ENCODE measurements around the gene HEG1.

DNA sequence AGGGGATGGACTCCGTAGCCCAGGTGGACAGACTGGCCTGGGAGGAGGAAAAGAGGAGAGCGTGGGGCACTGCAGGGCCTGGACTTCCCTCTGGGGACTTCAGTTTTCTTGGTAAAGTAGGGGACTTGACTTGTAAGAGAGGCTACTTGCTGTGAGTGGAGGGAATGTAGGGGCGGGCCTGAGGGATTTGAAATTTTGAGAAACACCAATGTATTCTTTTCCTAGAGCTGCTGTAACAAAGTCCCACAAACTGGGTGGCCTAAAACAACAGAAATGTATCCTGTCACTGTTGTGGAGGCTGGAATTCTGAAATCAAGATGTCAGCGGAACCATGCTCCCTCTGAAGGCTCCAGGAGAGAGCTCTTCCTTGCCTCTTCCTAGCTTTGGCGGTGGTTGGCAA, 5.8 kb upstream of the HEG1 start:
- TF ChIP-seq, protein P1, sequence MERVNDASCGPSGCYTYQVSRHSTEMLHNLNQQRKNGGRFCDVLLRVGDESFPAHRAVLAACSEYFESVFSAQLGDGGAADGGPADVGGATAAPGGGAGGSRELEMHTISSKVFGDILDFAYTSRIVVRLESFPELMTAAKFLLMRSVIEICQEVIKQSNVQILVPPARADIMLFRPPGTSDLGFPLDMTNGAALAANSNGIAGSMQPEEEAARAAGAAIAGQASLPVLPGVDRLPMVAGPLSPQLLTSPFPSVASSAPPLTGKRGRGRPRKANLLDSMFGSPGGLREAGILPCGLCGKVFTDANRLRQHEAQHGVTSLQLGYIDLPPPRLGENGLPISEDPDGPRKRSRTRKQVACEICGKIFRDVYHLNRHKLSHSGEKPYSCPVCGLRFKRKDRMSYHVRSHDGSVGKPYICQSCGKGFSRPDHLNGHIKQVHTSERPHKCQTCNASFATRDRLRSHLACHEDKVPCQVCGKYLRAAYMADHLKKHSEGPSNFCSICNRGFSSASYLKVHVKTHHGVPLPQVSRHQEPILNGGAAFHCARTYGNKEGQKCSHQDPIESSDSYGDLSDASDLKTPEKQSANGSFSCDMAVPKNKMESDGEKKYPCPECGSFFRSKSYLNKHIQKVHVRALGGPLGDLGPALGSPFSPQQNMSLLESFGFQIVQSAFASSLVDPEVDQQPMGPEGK (CRISPR knock-in tag; IDR thresholded peaks at IDR 0.05; ENCODE audit: borderline replicate concordance) = no peak
- TF ChIP-seq RARB (CRISPR knock-in tag; IDR thresholded peaks at IDR 0.05) (no peak), PPARA (CRISPR knock-in tag; IDR thresholded peaks at IDR 0.05; ENCODE audit: borderline replicate concordance) (no peak), GLIS3 (CRISPR knock-in tag; IDR thresholded peaks at IDR 0.05) (no peak), ZFP3 (CRISPR knock-in tag; IDR thresholded peaks at IDR 0.05) (no peak), ARNTL (CRISPR knock-in tag; IDR thresholded peaks at IDR 0.05; ENCODE audit: borderline replicate concordance, low read depth) (no peak), SNAI2 (CRISPR knock-in tag; IDR thresholded peaks at IDR 0.05) (no peak), ESRRG (CRISPR knock-in tag; IDR thresholded peaks at IDR 0.05) (no peak), ZNF565 (CRISPR knock-in tag; conservative IDR thresholded peaks at IDR 0.05; ENCODE audit: low read depth) (no peak)
- TF ChIP-seq, protein P2, sequence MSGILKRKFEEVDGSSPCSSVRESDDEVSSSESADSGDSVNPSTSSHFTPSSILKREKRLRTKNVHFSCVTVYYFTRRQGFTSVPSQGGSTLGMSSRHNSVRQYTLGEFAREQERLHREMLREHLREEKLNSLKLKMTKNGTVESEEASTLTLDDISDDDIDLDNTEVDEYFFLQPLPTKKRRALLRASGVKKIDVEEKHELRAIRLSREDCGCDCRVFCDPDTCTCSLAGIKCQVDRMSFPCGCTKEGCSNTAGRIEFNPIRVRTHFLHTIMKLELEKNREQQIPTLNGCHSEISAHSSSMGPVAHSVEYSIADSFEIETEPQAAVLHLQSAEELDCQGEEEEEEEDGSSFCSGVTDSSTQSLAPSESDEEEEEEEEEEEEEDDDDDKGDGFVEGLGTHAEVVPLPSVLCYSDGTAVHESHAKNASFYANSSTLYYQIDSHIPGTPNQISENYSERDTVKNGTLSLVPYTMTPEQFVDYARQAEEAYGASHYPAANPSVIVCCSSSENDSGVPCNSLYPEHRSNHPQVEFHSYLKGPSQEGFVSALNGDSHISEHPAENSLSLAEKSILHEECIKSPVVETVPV (CRISPR knock-in tag; IDR thresholded peaks at IDR 0.05) = no peak
- TF ChIP-seq, protein P3, sequence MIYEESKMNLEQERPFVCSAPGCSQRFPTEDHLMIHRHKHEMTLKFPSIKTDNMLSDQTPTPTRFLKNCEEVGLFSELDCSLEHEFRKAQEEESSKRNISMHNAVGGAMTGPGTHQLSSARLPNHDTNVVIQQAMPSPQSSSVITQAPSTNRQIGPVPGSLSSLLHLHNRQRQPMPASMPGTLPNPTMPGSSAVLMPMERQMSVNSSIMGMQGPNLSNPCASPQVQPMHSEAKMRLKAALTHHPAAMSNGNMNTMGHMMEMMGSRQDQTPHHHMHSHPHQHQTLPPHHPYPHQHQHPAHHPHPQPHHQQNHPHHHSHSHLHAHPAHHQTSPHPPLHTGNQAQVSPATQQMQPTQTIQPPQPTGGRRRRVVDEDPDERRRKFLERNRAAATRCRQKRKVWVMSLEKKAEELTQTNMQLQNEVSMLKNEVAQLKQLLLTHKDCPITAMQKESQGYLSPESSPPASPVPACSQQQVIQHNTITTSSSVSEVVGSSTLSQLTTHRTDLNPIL (CRISPR knock-in tag; IDR thresholded peaks at IDR 0.05; ENCODE audit: low read depth) = no peak

Data from SK-N-SH treated with all-trans-retinoic acid at 6 μM for 48 hours (cell line).